Medulla oblongata (tissue), 1 donor: ENCODE measurements around the gene SEMA4B.
A peak's percentile ranks its signal among the peaks of the same experiment; 100 is the strongest.
"Not testable (repeated sequence)": the region's sequence is repeated elsewhere in the genome, so short reads cannot be mapped to it uniquely, and the experiment has no call there.

Source experiments
- DNase-seq: peaks from one replicate; pipeline ENCODE4 v3.0.0-alpha.2; 2015; ENCODE audit errors: extremely low spot score

Gene SEMA4B, protein sequence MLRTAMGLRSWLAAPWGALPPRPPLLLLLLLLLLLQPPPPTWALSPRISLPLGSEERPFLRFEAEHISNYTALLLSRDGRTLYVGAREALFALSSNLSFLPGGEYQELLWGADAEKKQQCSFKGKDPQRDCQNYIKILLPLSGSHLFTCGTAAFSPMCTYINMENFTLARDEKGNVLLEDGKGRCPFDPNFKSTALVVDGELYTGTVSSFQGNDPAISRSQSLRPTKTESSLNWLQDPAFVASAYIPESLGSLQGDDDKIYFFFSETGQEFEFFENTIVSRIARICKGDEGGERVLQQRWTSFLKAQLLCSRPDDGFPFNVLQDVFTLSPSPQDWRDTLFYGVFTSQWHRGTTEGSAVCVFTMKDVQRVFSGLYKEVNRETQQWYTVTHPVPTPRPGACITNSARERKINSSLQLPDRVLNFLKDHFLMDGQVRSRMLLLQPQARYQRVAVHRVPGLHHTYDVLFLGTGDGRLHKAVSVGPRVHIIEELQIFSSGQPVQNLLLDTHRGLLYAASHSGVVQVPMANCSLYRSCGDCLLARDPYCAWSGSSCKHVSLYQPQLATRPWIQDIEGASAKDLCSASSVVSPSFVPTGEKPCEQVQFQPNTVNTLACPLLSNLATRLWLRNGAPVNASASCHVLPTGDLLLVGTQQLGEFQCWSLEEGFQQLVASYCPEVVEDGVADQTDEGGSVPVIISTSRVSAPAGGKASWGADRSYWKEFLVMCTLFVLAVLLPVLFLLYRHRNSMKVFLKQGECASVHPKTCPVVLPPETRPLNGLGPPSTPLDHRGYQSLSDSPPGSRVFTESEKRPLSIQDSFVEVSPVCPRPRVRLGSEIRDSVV

GRCh38 chr15:90201130-90201943, at the start of gene SEMA4B:
SEMA4B (plus strand) TSS chr15:90201330; CDS start chr15:90201579, 249 bp downstream.
- DNase-seq, result peak; percentile 84

DNA sequence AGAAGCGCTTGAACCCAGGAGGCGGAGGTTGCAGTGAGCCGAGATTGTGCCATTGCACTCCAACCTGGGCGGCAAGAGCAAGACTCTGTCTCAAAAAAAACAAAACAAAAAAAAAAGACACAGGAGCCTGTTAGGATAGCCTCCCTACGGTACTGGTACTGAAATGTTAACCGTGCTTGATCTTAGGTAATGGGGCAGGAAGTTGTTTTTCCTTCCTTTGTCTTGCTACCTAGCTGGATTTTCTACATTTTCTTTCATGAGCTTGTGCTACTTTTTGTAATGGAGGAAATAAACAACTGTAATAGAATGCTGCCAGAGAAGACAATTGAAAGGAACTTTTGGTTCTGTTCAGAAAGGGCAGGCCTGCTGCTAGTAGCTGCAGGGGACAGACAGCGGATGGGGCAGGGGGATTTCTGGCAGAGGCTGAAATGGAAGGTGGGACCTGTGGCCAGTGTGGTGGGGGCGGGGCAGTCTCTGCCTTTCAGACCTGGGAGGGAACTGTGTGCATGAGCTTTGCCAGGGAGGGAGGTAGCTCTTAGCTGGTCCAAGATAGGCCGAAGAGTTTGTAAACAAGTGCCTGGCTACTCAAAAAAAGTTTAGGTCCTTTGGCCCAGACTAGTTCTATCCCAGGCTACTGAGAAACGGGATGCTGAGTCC, 49.0 kb upstream of the SEMA4B start:
- DNase-seq, result peak; percentile 18

DNA sequence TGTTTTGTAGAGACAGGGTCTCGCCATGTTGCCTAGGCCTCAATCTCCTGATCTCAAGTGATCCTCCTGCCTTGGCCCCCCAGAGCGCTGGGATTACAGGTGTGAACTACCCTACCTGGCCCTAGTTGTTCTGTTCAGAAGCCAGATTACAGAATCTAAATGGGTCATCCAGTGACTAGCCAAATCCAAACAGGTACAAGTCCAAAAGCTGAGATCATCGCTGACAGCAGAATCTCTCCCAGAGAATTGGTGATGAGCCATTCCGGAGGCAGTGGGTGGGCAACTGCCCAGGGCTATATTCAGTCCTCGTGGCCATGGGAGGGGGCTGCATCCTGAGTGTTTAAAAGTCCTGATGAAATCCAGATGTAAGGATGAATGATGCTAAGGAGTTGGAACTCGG, 47.5 kb upstream of the SEMA4B start:
- DNase-seq, result no peak

GRCh38 chr15:90154246-90154645, 46.9 kb upstream of the SEMA4B start:
- no peak for DNase-seq

GRCh38 chr15:90154861-90155626, 46.1 kb upstream of the SEMA4B start:
- no peak for DNase-seq

GRCh38 chr15:90159213-90159612, 41.9 kb upstream of the SEMA4B start:
- peak; percentile 49 for DNase-seq

DNA sequence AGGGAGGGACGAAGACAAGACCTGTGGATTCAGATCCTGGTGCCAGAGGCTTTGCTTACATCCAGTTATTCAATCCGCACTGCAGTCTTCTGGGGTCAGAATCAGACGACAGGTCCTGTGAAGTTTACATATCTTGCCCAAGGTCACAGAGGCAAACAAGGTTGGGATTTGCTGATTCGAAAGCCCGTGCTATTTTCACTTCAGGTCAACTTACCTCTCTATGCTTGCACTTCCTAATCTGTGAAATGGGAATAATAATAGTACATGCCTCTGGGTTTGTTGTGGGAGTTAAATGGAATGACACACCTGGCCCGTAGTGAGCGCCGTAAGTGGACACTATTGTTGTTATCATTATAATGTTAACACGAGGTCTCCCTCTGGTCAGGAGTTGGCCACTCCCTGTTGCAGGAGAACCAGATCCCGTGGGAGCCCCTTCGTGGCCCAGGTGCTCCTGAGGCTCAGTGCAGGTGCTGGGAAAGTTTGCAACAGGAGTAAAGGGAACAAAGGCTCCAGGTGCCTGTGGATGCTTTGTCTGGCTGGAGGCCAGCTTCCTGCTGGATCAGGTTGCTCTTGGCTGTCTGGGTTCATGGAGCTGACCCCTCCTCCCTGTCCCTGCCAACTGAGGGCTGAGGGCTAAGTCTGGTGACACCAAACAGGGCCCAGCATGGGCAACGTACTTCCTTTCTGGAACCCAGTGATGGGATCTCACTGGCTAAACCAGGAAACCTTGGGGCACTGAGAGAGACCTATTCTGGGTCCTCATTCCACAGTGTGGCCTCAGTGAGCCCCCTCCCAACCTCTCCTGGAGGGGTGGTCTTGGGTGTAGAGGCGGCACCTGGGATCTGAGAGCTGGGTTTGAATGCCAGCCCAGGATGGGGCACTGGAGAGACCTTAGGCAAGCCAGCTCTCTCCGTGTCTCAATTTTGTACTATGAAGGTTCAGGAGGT, 40.1 kb upstream of the SEMA4B start:
- DNase-seq, result no peak

- DNase-seq, result no peak
Measured at GRCh38 chr15:90161950-90162361, 39.2 kb upstream of the SEMA4B start.

DNA sequence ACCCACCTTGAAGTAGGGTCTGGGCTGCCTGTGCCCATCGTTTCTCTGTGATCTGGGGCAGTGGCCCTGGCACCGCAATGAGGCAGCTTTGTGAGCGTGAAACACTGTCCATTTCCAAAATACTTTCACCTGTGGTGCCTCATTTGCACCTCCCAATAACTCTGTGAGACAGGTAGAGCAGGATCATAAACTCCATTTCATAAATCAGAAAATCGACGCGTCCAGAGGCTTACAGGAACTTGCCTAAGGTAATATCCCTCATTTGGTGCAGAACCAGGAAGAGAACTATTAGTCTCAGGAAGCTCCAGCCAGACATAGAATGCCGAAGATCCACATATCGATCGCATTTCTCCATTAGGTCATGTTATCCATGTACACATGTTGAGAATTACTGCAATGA, 38.2 kb upstream of the SEMA4B start:
- no peak for DNase-seq

- not testable (repeated sequence) for DNase-seq
Measured at GRCh38 chr15:90164239-90164638, 36.9 kb upstream of the SEMA4B start.

DNA sequence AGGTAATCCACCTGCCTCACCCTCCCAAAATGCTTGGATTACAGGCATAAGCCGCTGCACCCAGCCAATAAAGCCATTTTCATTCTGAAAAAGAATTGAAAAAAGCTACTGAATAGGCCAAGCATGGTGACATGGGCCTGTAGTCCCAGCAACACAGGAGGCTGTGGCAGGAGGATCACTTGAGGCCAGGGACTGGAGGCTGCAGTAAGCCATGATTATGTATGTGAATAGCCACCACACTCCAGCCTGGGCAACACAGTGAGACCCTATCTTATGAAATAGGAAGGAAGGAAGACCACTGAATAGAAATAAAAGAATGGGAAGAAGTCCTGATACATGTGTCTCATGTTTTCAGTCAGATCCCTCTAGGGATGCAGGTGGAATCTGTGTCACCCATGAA, 36.0 kb upstream of the SEMA4B start:
- DNase-seq, result no peak

GRCh38 chr15:90165659-90166489, 35.3 kb upstream of the SEMA4B start:
- DNase-seq, result no peak

DNA sequence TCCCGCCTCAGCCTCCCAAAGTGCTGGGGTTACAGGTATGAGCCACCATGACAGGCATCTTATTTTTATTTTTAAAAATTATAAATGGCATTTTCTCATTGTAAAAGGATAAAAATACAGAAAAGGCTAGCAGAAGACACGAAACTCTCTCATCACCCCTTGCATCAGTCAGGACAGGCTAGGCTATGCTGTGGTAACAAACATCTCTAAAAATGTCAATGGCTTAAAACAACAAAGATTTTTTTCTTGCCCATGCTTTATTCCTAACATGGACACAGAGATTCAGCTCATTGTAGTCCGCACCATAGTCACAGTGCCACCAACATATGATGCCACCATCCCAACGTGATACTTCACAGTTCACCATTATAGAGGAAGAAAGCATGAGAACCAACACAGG, 34.0 kb upstream of the SEMA4B start:
- DNase-seq, result no peak

GRCh38 chr15:90171623-90172022, 29.5 kb upstream of the SEMA4B start:
- DNase-seq, result no peak

- DNase-seq, result no peak
Measured at GRCh38 chr15:90173372-90173771, 27.8 kb upstream of the SEMA4B start.

GRCh38 chr15:90174140-90174875, 26.8 kb upstream of the SEMA4B start:
- peak; percentile 97 for DNase-seq

- DNase-seq, result no peak
Measured at GRCh38 chr15:90177012-90177411, 24.1 kb upstream of the SEMA4B start.
